Left ventricle myocardium superior (tissue), 1 donor: ENCODE data around the gene NLGN1. TPM values are rescaled to one million over a fixed set of nuclear protein-coding genes. Genes with fewer than 3 reads are reported as not detected.

Experiments used
- ATAC-seq: fragments of 200-7000 bp; cut with Tn5 transposase; one replicate; pipeline ENCODE4 v1.9.1; 2020; ENCODE audit warnings: mild to moderate bottlenecking, moderate library complexity
- DNase-seq: peaks from one replicate; pipeline ENCODE4 v3.0.0-alpha.2; 2020
- intact Hi-C: fragments of 100-400 bp; cut with micrococcal nuclease; formaldehyde crosslinking; loops from one replicate; pipeline ENCODE4 v1.11.0; 2022
- total RNA-seq: library from RNA; stranded (reverse); fragmentation: NEBNext Ultra II Directional; extraction: Animal tissue kit (Norgen Biotek cat#: 25700); gene quantifications from one replicate; pipeline ENCODE4 v1.2.1, GENCODE V29; 2021
- donor health status: DM: no; HTN: yes; CAD: no; lungs with severe emphysema.

The NLGN1 gene
- total RNA-seq, 1 donor from 2014 or later: 10.5 TPM

GRCh38 chr3:173857154-173857553 lies 459.6 kb downstream of the NLGN1 start:
- DNase-seq: no peak
- intact Hi-C loops: no loop called here
- ATAC-seq: no peak

GRCh38 chr3:173862701-173863100 lies 465.2 kb downstream of the NLGN1 start:
- ATAC-seq (no peak), DNase-seq (no peak)
- intact Hi-C loops: no loop called here

GRCh38 chr3:173863551-173863950 lies 466.0 kb downstream of the NLGN1 start:
- intact Hi-C loops: no loop called here
- DNase-seq: no peak
- no peak for ATAC-seq

GRCh38 chr3:173865900-173866498 lies 468.5 kb downstream of the NLGN1 start:
- no peak for ATAC-seq
- DNase-seq: no peak
- intact Hi-C loops: no loop called here

GRCh38 chr3:173869766-173870165 lies 472.2 kb downstream of the NLGN1 start:
- DNase-seq (no peak), ATAC-seq (no peak)
- intact Hi-C loops: no loop called here

GRCh38 chr3:173870976-173871375 lies 473.4 kb downstream of the NLGN1 start:
- DNase-seq: no peak
- intact Hi-C loops: no loop called here
- no peak for ATAC-seq

- intact Hi-C loops: no loop called here
These were observed 478.2 kb downstream of the NLGN1 start for GRCh38 chr3:173875790-173876189.

GRCh38 chr3:173876476-173876875 lies 478.9 kb downstream of the NLGN1 start:
- no peak for DNase-seq
- intact Hi-C loops: no loop called here

More at GRCh38 chr3:173875790-173876189, 478.2 kb downstream of the NLGN1 start:
- ATAC-seq (no peak), DNase-seq (no peak)

GRCh38 chr3:173887888-173888287 lies 490.3 kb downstream of the NLGN1 start:
- ATAC-seq (no peak), DNase-seq (no peak)
- intact Hi-C loops: no loop called here

More at GRCh38 chr3:173876476-173876875, 478.9 kb downstream of the NLGN1 start:
- no peak for ATAC-seq

- ATAC-seq (no peak), DNase-seq (no peak)
- intact Hi-C loops: no loop called here
These were observed 492.1 kb downstream of the NLGN1 start for GRCh38 chr3:173889596-173889995.

GRCh38 chr3:173890091-173890490 lies 492.5 kb downstream of the NLGN1 start:
- ATAC-seq (no peak), DNase-seq (no peak)
- intact Hi-C loops: no loop called here

- DNase-seq: no peak
- no peak for ATAC-seq
- intact Hi-C loops: no loop called here
These were observed 493.9 kb downstream of the NLGN1 start for GRCh38 chr3:173891272-173892100.

GRCh38 chr3:173892547-173892946 lies 495.0 kb downstream of the NLGN1 start:
- no peak for DNase-seq
- no peak for ATAC-seq
- intact Hi-C loops: no loop called here

GRCh38 chr3:173893066-173893465 lies 495.5 kb downstream of the NLGN1 start:
- DNase-seq: no peak
- intact Hi-C loops: no loop called here
- ATAC-seq: no peak

GRCh38 chr3:173893835-173894234 lies 496.3 kb downstream of the NLGN1 start:
- no peak for DNase-seq

GRCh38 chr3:173897631-173898030 lies 500.1 kb downstream of the NLGN1 start:
- ATAC-seq: no peak

More at GRCh38 chr3:173893835-173894234, 496.3 kb downstream of the NLGN1 start:
- ATAC-seq: no peak
- intact Hi-C loops: no loop called here

GRCh38 chr3:173901649-173902048 lies 504.1 kb downstream of the NLGN1 start:
- DNase-seq: no peak
- intact Hi-C loops: no loop called here
- no peak for ATAC-seq

More at GRCh38 chr3:173897631-173898030, 500.1 kb downstream of the NLGN1 start:
- DNase-seq: no peak
- intact Hi-C loops: no loop called here

- intact Hi-C loops: no loop called here
- no peak for ATAC-seq
These were observed 504.9 kb downstream of the NLGN1 start for GRCh38 chr3:173902401-173902800.

GRCh38 chr3:173902871-173903270 lies 505.3 kb downstream of the NLGN1 start:
- ATAC-seq (no peak), DNase-seq (no peak)
- intact Hi-C loops: no loop called here

More at GRCh38 chr3:173902401-173902800, 504.9 kb downstream of the NLGN1 start:
- DNase-seq: no peak

GRCh38 chr3:173905381-173905780 lies 507.8 kb downstream of the NLGN1 start:
- intact Hi-C loops: no loop called here
- ATAC-seq: peak; percentile 47
- DNase-seq: no peak

GRCh38 chr3:173911446-173911845 lies 513.9 kb downstream of the NLGN1 start:
- no peak for DNase-seq
- no peak for ATAC-seq
- intact Hi-C loops: no loop called here
